ENCODE measurements around the gene CIPC. TPM values are rescaled to one million over a fixed set of nuclear protein-coding genes. Genes with fewer than 3 reads are reported as not detected.
A peak's percentile ranks its signal among the peaks of the same experiment; 100 is the strongest.

Gene CIPC
- total and polyA plus RNA-seq, 2 of the 4 experiments (the other 2 are of a cell fraction): 6.6 to 12.9 TPM

- Histone ChIP-seq H3K27me3 (ENCODE audit: control insufficient read depth, insufficient read depth, low read length) (no peaks in the 10 kb centered on the region), H2BK20ac (ENCODE audit: low read depth, low read length) (no peak overlapping the region), H3K27ac (ENCODE audit: insufficient read depth, low read length) (no peak overlapping the region), H3K9me1 (ENCODE audit: insufficient read depth, low read length) (no peaks in the 10 kb centered on the region), H3K4me2 (ENCODE audit: low read depth, low read length) (no peak overlapping the region), H3K14ac (replicated peaks; ENCODE audit: low read depth, low read length) (no peak overlapping the region), H2BK15ac (ENCODE audit: low read depth, low read length) (no peak overlapping the region), H3K4me1 (ENCODE audit: control insufficient read depth, insufficient read depth, low read length) (peaks cover 4% of the 10 kb centered on the region), H2AFZ (replicated peaks; ENCODE audit: low read length, poor library complexity) (no peak overlapping the region), H3K18ac (ENCODE audit: low read depth, low read length) (no peak overlapping the region; the same call in 1 of the 2 replicates), H3K56ac (ENCODE audit: extremely low read depth, insufficient read depth, low read length) (no peak overlapping the region), H4K8ac (ENCODE audit: low read depth in 2 of 2, low read length in 2 of 2) (no peak overlapping the region), H2AK9ac (replicated peaks; ENCODE audit: low read depth, low read length, poor library complexity) (no peak overlapping the region), H3K9me3 (ENCODE audit: control insufficient read depth, insufficient read depth, low read length) (no peaks in the 10 kb centered on the region), H4K5ac (ENCODE audit: low read depth, low read length) (no peak overlapping the region), H3K4ac (ENCODE audit: low read depth, low read length) (peak overlapping the region; percentile 20), H3K79me1 (ENCODE audit: low read depth in 1 of 2, low read length in 2 of 2) (no peaks in the 10 kb centered on the region), H4K91ac (ENCODE audit: insufficient read depth, low read depth, low read length) (no peak overlapping the region), H3K9ac (ENCODE audit: low read depth, low read length) (no peak overlapping the region), H3K36me3 (ENCODE audit: control insufficient read depth, insufficient read depth, low read length) (no peaks in the 10 kb centered on the region), H3K23ac (ENCODE audit: low read depth, low read length) (no peak overlapping the region), H2BK120ac (ENCODE audit: low read depth, low read length) (no peak overlapping the region), H3K4me3 (ENCODE audit: insufficient read depth, low read depth, low read length) (no peak overlapping the region), H2BK5ac (ENCODE audit: low read depth, low read length, poor library complexity, severe bottlenecking) (no peak overlapping the region), H2AK5ac (ENCODE audit: low read depth, low read length) (peak overlapping the region; percentile 44), H4K20me1 (ENCODE audit: insufficient read depth, low read length) (no peaks in the 10 kb centered on the region)
- no TSS peak for BruUV-seq (replicated peaks)
- no peak for ATAC-seq (ENCODE audit: low read depth)
- 94% methylated on average over 5 of the region's 8 CpGs; no CpG with 5 or more reads in 1 of the 2 experiments for WGBS, 2 experiments (ENCODE audit: extremely low coverage in 2 of 2, insufficient read length in 1 of 2)
- DNase-seq: no peak
- intact Hi-C loops (cut with micrococcal nuclease) (no loop called here), in situ Hi-C loops (cut with MboI; ENCODE audit: low sequenced_read_pairs) (loop anchor here (5.0 to 25.0 kb wide), 2 partner anchors 152 to 1077 kb away; partner anchors contain the start of genes IFT43 and TGFB3), dilution Hi-C loops (cut with HindIII; ENCODE audit: low sequenced_read_pairs, unreplicated experiment) (no loop called here)
- ChIA-PET CTCF (interaction anchor here (0.9 to 3.2 kb wide), 5 partner anchors 27 to 192 kb away, joined by 3 to 13 read pairs (median 4); no protein-coding TSS in a partner anchor), POLR2A (ENCODE audit: unreplicated experiment) (interaction anchor here (0.7 kb wide), 1 partner anchor 109 kb away, joined by 3 read pairs; no protein-coding TSS in a partner anchor)
- TF ChIP-seq USF2 (IDR thresholded peaks at IDR 0.05; ENCODE audit: low read depth, low read length) (no peak), BHLHE40 (IDR thresholded peaks at IDR 0.05; ENCODE audit: low read depth, low read length) (no peak), ELK1 (IDR thresholded peaks at IDR 0.05; ENCODE audit: borderline replicate concordance, low read depth, low read length) (no peak), MAZ (IDR thresholded peaks at IDR 0.05; ENCODE audit: borderline replicate concordance, low read depth, low read length) (no peak), FOS (IDR thresholded peaks at IDR 0.05; ENCODE audit: low read depth, low read length) (no peak), CHD1 (IDR thresholded peaks at IDR 0.05; ENCODE audit: low read depth, low read length) (no peak), RFX5 (IDR thresholded peaks at IDR 0.05; ENCODE audit: low read depth, low read length) (no peak)
Observed at GRCh38 chr14:77064521-77065178, 33.4 kb upstream of the CIPC start.

Measured in IMR-90 (cell line).